ENCODE measurements around the gene NOL4.
"Not testable (repeated sequence)": the region's sequence is repeated elsewhere in the genome, so short reads cannot be mapped to it uniquely, and the experiment has no call there.

The NOL4 gene

GRCh38 chr18:34224423-34225217, at the start of gene NOL4:
Gene NOL4, minus strand, starts transcription at chr18:34224913. Its CDS starts 1,660 bp downstream, at chr18:34223253.
- Histone ChIP-seq H3K9ac (ENCODE audit: low read length) (no peak within 1 kb of the TSS), H3K4me3 (ENCODE audit: low read length) (peak within 1 kb of the TSS; percentile 65), H3K27ac (ENCODE audit: low read depth, low read length) (no peak within 1 kb of the TSS)

DNA sequence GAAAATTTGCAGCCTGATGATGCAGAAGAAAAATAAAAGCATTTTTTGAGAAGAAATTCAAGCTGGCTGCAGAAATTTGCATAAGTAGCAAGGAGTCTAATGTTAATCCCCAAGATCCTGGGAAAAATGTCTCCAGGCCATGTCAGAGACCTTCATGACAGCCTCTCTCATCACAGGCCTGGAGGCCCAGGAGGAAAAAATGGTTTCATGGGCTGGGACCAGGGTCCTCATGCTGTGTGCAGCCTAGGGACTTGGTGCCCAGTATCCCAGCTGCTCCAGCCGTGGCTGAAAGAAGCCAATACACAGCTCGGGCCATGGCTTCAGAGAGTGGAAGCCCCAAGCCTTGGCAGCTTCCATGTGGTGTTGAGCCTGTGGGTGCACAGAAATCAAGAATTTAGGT, 41.3 kb upstream of the NOL4 start:
- not testable (repeated sequence) for H3K27ac ChIP-seq (ENCODE audit: low read depth, low read length); H3K27me3 ChIP-seq (ENCODE audit: control insufficient read depth, insufficient read depth, low read length); H3K4me1 ChIP-seq (ENCODE audit: control insufficient read depth, insufficient read depth, low read length); H3K4me3 ChIP-seq (ENCODE audit: low read length); H3K36me3 ChIP-seq (ENCODE audit: control insufficient read depth, insufficient read depth, low read length); H3K9ac ChIP-seq (ENCODE audit: low read length)

More at GRCh38 chr18:34224423-34225217, at the start of gene NOL4:
- H3K4me1 ChIP-seq (ENCODE audit: control insufficient read depth, insufficient read depth, low read length) = peaks cover 4% of the 10 kb centered on the region
- no peaks in the 10 kb centered on the region for H3K36me3 ChIP-seq (ENCODE audit: control insufficient read depth, insufficient read depth, low read length)
- peaks cover 12% of the 10 kb centered on the region for H3K27me3 ChIP-seq (ENCODE audit: control insufficient read depth, insufficient read depth, low read length)

GRCh38 chr18:34261865-34262780, 37.4 kb upstream of the NOL4 start:
- Histone ChIP-seq H3K4me1 (ENCODE audit: control insufficient read depth, insufficient read depth, low read length) (no peaks in the 10 kb centered on the region), H3K36me3 (ENCODE audit: control insufficient read depth, insufficient read depth, low read length) (no peaks in the 10 kb centered on the region), H3K27me3 (ENCODE audit: control insufficient read depth, insufficient read depth, low read length) (no peaks in the 10 kb centered on the region), H3K9ac (ENCODE audit: low read length) (no peak overlapping the region), H3K27ac (ENCODE audit: low read depth, low read length) (no peak overlapping the region), H3K4me3 (ENCODE audit: low read length) (no peak overlapping the region)

DNA sequence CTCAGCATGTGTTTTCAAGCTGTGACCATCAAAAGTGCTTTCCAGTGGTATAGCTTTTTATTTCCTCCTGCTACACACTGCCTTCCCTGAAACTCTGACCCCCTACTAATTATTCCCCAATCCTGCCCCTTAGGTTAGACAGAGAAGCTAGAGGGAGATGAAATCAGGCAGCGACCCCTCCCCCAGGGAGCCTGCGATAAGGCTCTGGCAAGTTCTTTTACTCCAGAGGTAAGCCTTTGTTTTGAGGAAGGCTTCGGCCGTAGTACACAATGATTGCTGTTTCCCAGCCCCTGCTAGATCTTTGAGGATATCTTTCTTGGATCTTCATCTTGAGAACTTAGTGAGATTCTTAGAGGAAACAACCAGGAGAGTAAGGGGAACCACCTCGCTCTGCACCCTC, 33.5 kb upstream of the NOL4 start:
- H3K27ac ChIP-seq (ENCODE audit: low read depth, low read length) = no peak overlapping the region
- no peaks in the 10 kb centered on the region for H3K27me3 ChIP-seq (ENCODE audit: control insufficient read depth, insufficient read depth, low read length)
- no peaks in the 10 kb centered on the region for H3K36me3 ChIP-seq (ENCODE audit: control insufficient read depth, insufficient read depth, low read length)
- H3K9ac ChIP-seq (ENCODE audit: low read length) = no peak overlapping the region
- H3K4me1 ChIP-seq (ENCODE audit: control insufficient read depth, insufficient read depth, low read length) = no peaks in the 10 kb centered on the region
- no peak overlapping the region for H3K4me3 ChIP-seq (ENCODE audit: low read length)

DNA sequence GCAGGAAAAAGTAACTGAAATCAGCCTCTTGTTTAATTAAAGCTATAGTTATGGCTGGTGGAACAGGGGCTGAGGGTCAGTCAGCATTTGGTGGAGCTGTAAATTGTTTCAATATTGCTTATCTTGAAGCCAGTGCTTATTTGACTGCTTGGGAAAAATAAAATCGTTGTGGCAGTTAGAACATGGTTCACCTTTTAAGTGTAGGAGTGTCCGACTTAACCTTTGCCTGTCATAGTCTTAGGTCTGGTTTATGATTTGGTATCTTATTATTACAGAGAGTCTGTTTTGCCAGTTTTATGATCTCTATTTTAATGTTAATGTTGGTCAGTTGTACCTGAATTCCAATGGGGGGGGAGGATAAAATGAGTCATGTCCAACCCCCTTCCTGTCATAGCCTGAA, 27.2 kb upstream of the NOL4 start:
- H3K9ac ChIP-seq (ENCODE audit: low read length) = no peak overlapping the region
- no peaks in the 10 kb centered on the region for H3K4me1 ChIP-seq (ENCODE audit: control insufficient read depth, insufficient read depth, low read length)
- H3K4me3 ChIP-seq (ENCODE audit: low read length) = no peak overlapping the region
- H3K36me3 ChIP-seq (ENCODE audit: control insufficient read depth, insufficient read depth, low read length) = no peaks in the 10 kb centered on the region
- H3K27ac ChIP-seq (ENCODE audit: low read depth, low read length) = no peak overlapping the region
- no peaks in the 10 kb centered on the region for H3K27me3 ChIP-seq (ENCODE audit: control insufficient read depth, insufficient read depth, low read length)

GRCh38 chr18:34248727-34249126, 24.0 kb upstream of the NOL4 start:
- H3K4me3 ChIP-seq (ENCODE audit: low read length) = no peak overlapping the region
- no peaks in the 10 kb centered on the region for H3K27me3 ChIP-seq (ENCODE audit: control insufficient read depth, insufficient read depth, low read length)
- no peaks in the 10 kb centered on the region for H3K4me1 ChIP-seq (ENCODE audit: control insufficient read depth, insufficient read depth, low read length)
- no peak overlapping the region for H3K9ac ChIP-seq (ENCODE audit: low read length)
- no peak overlapping the region for H3K27ac ChIP-seq (ENCODE audit: low read depth, low read length)
- H3K36me3 ChIP-seq (ENCODE audit: control insufficient read depth, insufficient read depth, low read length) = no peaks in the 10 kb centered on the region

- no peaks in the 10 kb centered on the region for H3K36me3 ChIP-seq (ENCODE audit: control insufficient read depth, insufficient read depth, low read length)
- H3K9ac ChIP-seq (ENCODE audit: low read length) = no peak overlapping the region
- H3K4me3 ChIP-seq (ENCODE audit: low read length) = no peak overlapping the region
- H3K27ac ChIP-seq (ENCODE audit: low read depth, low read length) = no peak overlapping the region
- no peaks in the 10 kb centered on the region for H3K27me3 ChIP-seq (ENCODE audit: control insufficient read depth, insufficient read depth, low read length)
- H3K4me1 ChIP-seq (ENCODE audit: control insufficient read depth, insufficient read depth, low read length) = no peaks in the 10 kb centered on the region
Observed at GRCh38 chr18:34242739-34243138, 18.0 kb upstream of the NOL4 start.

GRCh38 chr18:34233781-34234388, 9.2 kb upstream of the NOL4 start:
- H3K27ac ChIP-seq (ENCODE audit: low read depth, low read length); H3K9ac ChIP-seq (ENCODE audit: low read length); H3K27me3 ChIP-seq (ENCODE audit: control insufficient read depth, insufficient read depth, low read length); H3K4me3 ChIP-seq (ENCODE audit: low read length); H3K4me1 ChIP-seq (ENCODE audit: control insufficient read depth, insufficient read depth, low read length); H3K36me3 ChIP-seq (ENCODE audit: control insufficient read depth, insufficient read depth, low read length): not testable (repeated sequence)

DNA sequence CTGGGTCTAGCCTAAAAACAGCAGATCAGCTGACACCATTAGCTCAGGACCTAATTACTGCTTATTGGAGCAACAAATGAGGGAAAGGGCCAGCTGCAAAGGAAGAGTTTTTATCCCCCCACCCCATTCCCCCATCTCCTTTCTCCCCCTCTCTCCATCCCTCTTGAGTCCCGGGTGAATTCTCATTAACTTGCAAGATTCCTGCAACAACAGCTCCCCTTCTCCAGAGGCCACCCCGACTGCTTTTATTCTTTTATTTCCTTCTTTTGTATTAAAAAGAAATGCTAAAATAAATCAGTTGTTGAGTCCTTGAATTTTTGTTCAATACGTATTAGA, 473 bp upstream of the NOL4 start:
- Histone ChIP-seq H3K27me3 (ENCODE audit: control insufficient read depth, insufficient read depth, low read length) (peaks cover 12% of the 10 kb centered on the region), H3K4me1 (ENCODE audit: control insufficient read depth, insufficient read depth, low read length) (peaks cover 4% of the 10 kb centered on the region), H3K4me3 (ENCODE audit: low read length) (no peak overlapping the region), H3K36me3 (ENCODE audit: control insufficient read depth, insufficient read depth, low read length) (no peaks in the 10 kb centered on the region), H3K27ac (ENCODE audit: low read depth, low read length) (no peak overlapping the region), H3K9ac (ENCODE audit: low read length) (no peak overlapping the region)

DNA sequence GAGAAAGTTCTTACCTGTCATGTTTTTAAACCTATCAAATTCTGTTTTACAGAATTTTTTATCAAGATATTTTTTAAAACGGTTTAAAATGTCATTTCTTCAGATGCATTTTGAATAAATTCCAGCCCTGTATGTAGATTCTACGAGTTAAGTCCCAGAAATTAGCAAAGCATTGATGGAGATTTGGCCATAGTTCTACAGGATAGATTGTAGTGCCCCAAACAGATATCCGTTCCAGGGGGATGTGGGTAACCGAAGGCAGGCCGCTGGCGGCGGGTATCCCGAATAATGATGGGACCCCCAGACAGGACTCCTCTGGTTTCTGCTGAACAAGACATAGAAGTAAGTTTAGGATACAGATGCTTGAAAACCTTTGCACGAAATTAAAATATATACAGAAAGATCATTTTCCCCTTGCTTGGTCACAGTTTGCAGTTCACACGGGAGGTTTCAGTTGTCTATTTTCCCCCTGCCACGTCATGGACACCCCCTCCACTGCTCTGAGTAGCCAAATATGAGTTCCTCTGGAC, 755 bp downstream of the NOL4 start:
- Histone ChIP-seq H3K4me3 (ENCODE audit: low read length) (peak overlapping the region; percentile 65), H3K36me3 (ENCODE audit: control insufficient read depth, insufficient read depth, low read length) (no peaks in the 10 kb centered on the region), H3K27me3 (ENCODE audit: control insufficient read depth, insufficient read depth, low read length) (peaks cover 12% of the 10 kb centered on the region), H3K9ac (ENCODE audit: low read length) (no peak overlapping the region), H3K27ac (ENCODE audit: low read depth, low read length) (no peak overlapping the region), H3K4me1 (ENCODE audit: control insufficient read depth, insufficient read depth, low read length) (peaks cover 4% of the 10 kb centered on the region)

DNA sequence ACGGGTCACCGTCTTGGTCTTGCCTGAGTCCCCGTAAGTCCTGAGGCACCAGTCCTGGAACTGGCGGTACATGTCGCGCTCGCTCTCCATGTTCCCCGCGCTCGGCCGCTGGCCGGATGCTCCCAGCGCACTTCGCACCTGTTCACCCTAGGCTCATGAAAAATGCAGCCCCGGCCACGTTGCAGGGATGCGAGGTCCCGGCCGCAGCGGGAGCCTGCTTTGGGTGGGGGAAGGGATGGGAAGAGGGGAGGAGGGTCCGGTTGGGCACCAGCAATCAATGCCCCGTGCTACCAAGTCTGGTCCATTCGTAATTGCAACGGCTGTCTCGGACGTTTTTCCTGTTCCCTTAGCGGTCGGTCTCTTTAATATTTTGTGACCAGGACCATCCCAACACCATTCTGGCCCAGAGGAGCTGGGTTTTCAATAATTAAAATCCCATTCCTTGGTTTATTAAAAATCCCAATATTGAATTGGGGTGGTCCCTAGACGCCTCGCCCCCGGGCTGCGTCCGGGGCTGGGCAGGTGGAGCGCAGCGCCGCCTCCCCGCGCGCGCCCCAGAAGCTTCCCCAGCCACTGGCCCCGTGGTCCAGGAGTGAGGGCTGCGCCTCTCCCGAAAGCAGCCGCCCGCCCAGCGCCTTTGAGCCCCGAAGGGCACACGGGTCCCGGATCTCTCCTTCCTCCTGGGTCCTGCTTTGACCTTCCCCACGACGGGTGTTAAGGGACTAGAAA, 1.4 kb downstream of the NOL4 start:
- H3K36me3 ChIP-seq (ENCODE audit: control insufficient read depth, insufficient read depth, low read length) = no peaks in the 10 kb centered on the region
- H3K27me3 ChIP-seq (ENCODE audit: control insufficient read depth, insufficient read depth, low read length) = peaks cover 12% of the 10 kb centered on the region
- no peak overlapping the region for H3K27ac ChIP-seq (ENCODE audit: low read depth, low read length)
- H3K9ac ChIP-seq (ENCODE audit: low read length) = no peak overlapping the region
- peaks cover 4% of the 10 kb centered on the region for H3K4me1 ChIP-seq (ENCODE audit: control insufficient read depth, insufficient read depth, low read length)
- peak overlapping the region; percentile 57 for H3K4me3 ChIP-seq (ENCODE audit: low read length)
